A673 (cell line): ENCODE results near the gene HDGFL3. TPM values are rescaled to one million over a fixed set of nuclear protein-coding genes. Genes with fewer than 3 reads are reported as not detected.

ENCODE experiments used
- BruUV-seq: library from RNA; stranded (reverse); fragments of 400-500 nt; replicated peaks from 2 replicates; lab custom pipeline; 2021; lab: Mats Ljungman, UMichigan
- CTCF ChIA-PET: fragments of 300-600 bp; sonication (Branson Sonifier 250); formaldehyde crosslinking; loops from one replicate; lab custom pipeline; 2022; ENCODE audit warnings: antibody characterized with exemption; lab: Charles Lee
- POLR2A ChIA-PET: fragments of 300-600 bp; sonication (Branson Sonifier 250); formaldehyde crosslinking; loops from one replicate; lab custom pipeline; 2022; ENCODE audit warnings: antibody characterized with exemption; ENCODE audit not compliant: low non-redundant PET; lab: Charles Lee
- DNase-seq: peaks from one replicate; pipeline ENCODE4 v3.0.0-alpha.2; 2015; ENCODE audit warnings: low spot score
- H3K27ac ChIP-seq: fragments of 200-600 bp; sonication (generic); 2 replicates; pipeline ENCODE4 v1.5.1; 2016; ENCODE audit warnings: mixed run types, low read depth, mild to moderate bottlenecking, mixed read lengths, antibody characterized with exemption, low read length; ENCODE audit not compliant: poor library complexity, severe bottlenecking
- H3K27me3 ChIP-seq: fragments of 200-600 bp; sonication (generic); replicated peaks from 2 replicates; pipeline ENCODE4 v1.6.1; 2017; ENCODE audit warnings: mixed run types, low read depth, mild to moderate bottlenecking, mixed read lengths, antibody characterized with exemption, low read length; ENCODE audit not compliant: insufficient read depth, poor library complexity
- H3K36me3 ChIP-seq: fragments of 200-600 bp; sonication (generic); 2 replicates; pipeline ENCODE4 v1.6.1; 2016; ENCODE audit warnings: mixed run types, mild to moderate bottlenecking, mixed read lengths, antibody characterized with exemption, low read length; ENCODE audit not compliant: insufficient read depth, poor library complexity, severe bottlenecking
- H3K4me1 ChIP-seq: fragments of 200-600 bp; sonication (generic); 2 replicates; pipeline ENCODE4 v1.6.1; 2017; ENCODE audit warnings: mixed run types, mild to moderate bottlenecking, mixed read lengths, antibody characterized with exemption, low read length; ENCODE audit not compliant: insufficient read depth, poor library complexity, severe bottlenecking
- H3K4me3 ChIP-seq: fragments of 200-600 bp; sonication (generic); 2 replicates; pipeline ENCODE4 v1.5.1; 2016; ENCODE audit warnings: low read depth, mixed run types, mild to moderate bottlenecking, mixed read lengths, low read length; ENCODE audit not compliant: poor library complexity, severe bottlenecking
- H3K9me3 ChIP-seq: fragments of 200-600 bp; sonication (generic); 2 replicates; pipeline ENCODE4 v1.6.1; 2016; ENCODE audit warnings: mixed run types, low read depth, mild to moderate bottlenecking, mixed read lengths, antibody characterized with exemption, low read length; ENCODE audit not compliant: poor library complexity, severe bottlenecking
- CTCF ChIP-seq: fragments of 300-800, 200-600 bp; sonication (generic); conservative IDR thresholded peaks from 2 replicates; pipeline ENCODE4 v1.5.1; 2017; ENCODE audit warnings: low read depth, mild to moderate bottlenecking, antibody characterized with exemption, low read length, moderate library complexity, mixed read lengths
- EZH2 ChIP-seq: fragments of 200-600 bp; sonication (generic); IDR thresholded peaks from 2 replicates; pipeline ENCODE4 v1.6.1; 2017; ENCODE audit warnings: borderline replicate concordance, low read depth, mild to moderate bottlenecking, mixed read lengths, antibody characterized with exemption, low read length; ENCODE audit not compliant: poor library complexity, severe bottlenecking
- intact Hi-C: fragments of 100-400 bp; cut with micrococcal nuclease; formaldehyde crosslinking; loops from one replicate; pipeline ENCODE4 v1.10.0; 2022; ENCODE audit not compliant: unreplicated experiment
- total RNA-seq: library from RNA; stranded (reverse); gene quantifications from 2 replicates; pipeline ENCODE4 v1.2.3, GENCODE V29; 2021

HDGFL3 gene
- total RNA-seq, 1 experiment from 2014 or later = 103 TPM

- H3K27me3 ChIP-seq = no peaks in the 10 kb centered on the region
- TF ChIP-seq CTCF (no peak), EZH2 (no peak)
- POLR2A ChIA-PET = no interaction called here
- CTCF ChIA-PET = no interaction called here
- DNase-seq = no peak
- no peak overlapping the region for H3K4me3 ChIP-seq
- no peaks in the 10 kb centered on the region for H3K4me1 ChIP-seq
- no peaks in the 10 kb centered on the region for H3K36me3 ChIP-seq
- no TSS peak for BruUV-seq
- H3K9me3 ChIP-seq = no peaks in the 10 kb centered on the region
- intact Hi-C loops = no loop called here
- H3K27ac ChIP-seq = no peak overlapping the region
Measured at GRCh38 chr15:83123529-83123928, 84.1 kb downstream of the HDGFL3 start.

- POLR2A ChIA-PET = no interaction called here
- TF ChIP-seq EZH2 = no peak
- TF ChIP-seq CTCF = no peak
- CTCF ChIA-PET = interaction anchor here (0.6 kb wide), 1 partner anchor 270 kb away, joined by 6 read pairs; no protein-coding TSS in a partner anchor
- Histone ChIP-seq H3K9me3 (no peaks in the 10 kb centered on the region), H3K4me1 (no peaks in the 10 kb centered on the region), H3K36me3 (no peaks in the 10 kb centered on the region), H3K27ac (no peak overlapping the region), H3K4me3 (no peak overlapping the region), H3K27me3 (no peaks in the 10 kb centered on the region)
- no TSS peak for BruUV-seq
- DNase-seq = no peak
- intact Hi-C loops = no loop called here
Measured at GRCh38 chr15:83119968-83120581, 87.5 kb downstream of the HDGFL3 start.

GRCh38 chr15:83118968-83119367 is 88.7 kb downstream of the HDGFL3 start:
- Histone ChIP-seq H3K27ac (no peak overlapping the region), H3K4me1 (no peaks in the 10 kb centered on the region), H3K4me3 (no peak overlapping the region), H3K27me3 (no peaks in the 10 kb centered on the region), H3K36me3 (no peaks in the 10 kb centered on the region), H3K9me3 (no peaks in the 10 kb centered on the region)
- DNase-seq = no peak
- BruUV-seq = no TSS peak
- TF ChIP-seq EZH2 = no peak
- TF ChIP-seq CTCF = no peak
- POLR2A ChIA-PET = no interaction called here
- intact Hi-C loops = no loop called here
- CTCF ChIA-PET = no interaction called here
